Tibial artery (tissue), 4 donors: ENCODE results near the gene NPAS4.

Experiments
- DNase-seq, 2 donors: peaks; one replicate each; pipeline ENCODE4 v3.0.0-alpha.2; 2019
- H3K27ac ChIP-seq, 2 donors: fragments of 200-600 bp; sonication (generic) in 1 of 2; 1 replicate in 1 of 2; 2 replicates in 1 of 2; pipeline ENCODE4 v1.5.1; 2018 to 2019; ENCODE audit warnings: mild to moderate bottlenecking in 1 of 2
- H3K27me3 ChIP-seq, 2 donors: fragments of 200-600 bp; sonication (generic) in 1 of 2; one replicate each; pipeline versions ENCODE4 v1.5.1 to v1.6.0; 2016 to 2019
- H3K36me3 ChIP-seq, 3 donors: fragments of 200-600 bp; sonication (generic) in 2 of 3; one replicate each; pipeline ENCODE4 v1.5.1; 2016 to 2019; ENCODE audit warnings: mild to moderate bottlenecking in 2 of 3
- H3K4me1 ChIP-seq, 4 donors: fragments of 200-600 bp; sonication (generic) in 2 of 4; 1 replicate in 3 of 4; 2 replicates in 1 of 4; pipeline ENCODE4 v1.5.1; 2016 to 2019
- H3K4me3 ChIP-seq, 2 donors: fragments of 200-600 bp; sonication (generic) in 1 of 2; 1 replicate in 1 of 2; 2 replicates in 1 of 2; pipeline ENCODE4 v1.5.1; 2018 to 2019; ENCODE audit warnings: mild to moderate bottlenecking in 2 of 2
- H3K9me3 ChIP-seq, 3 donors: fragments of 200-600 bp; sonication (generic) in 1 of 3; one replicate each; pipeline ENCODE4 v1.5.1; 2016 to 2019
- intact Hi-C: fragments of 100-400 bp; cut with DNase I; formaldehyde crosslinking; loops from one replicate; pipeline ENCODE4 v1.15.0; 2023; ENCODE audit warnings: low total_unique reads
- TF ChIP-seq, protein P1 (sequence below), 2 experiments: fragments of 200-600 bp in 1 of 2; fragments of 450-650 bp in 1 of 2; IDR thresholded peaks; one replicate each; pipeline ENCODE4 v1.5.1; 2017 to 2019; ENCODE audit warnings: antibody characterized with exemption in 2 of 2, mild to moderate bottlenecking in 1 of 2, moderate library complexity in 1 of 2

Gene NPAS4

DNA sequence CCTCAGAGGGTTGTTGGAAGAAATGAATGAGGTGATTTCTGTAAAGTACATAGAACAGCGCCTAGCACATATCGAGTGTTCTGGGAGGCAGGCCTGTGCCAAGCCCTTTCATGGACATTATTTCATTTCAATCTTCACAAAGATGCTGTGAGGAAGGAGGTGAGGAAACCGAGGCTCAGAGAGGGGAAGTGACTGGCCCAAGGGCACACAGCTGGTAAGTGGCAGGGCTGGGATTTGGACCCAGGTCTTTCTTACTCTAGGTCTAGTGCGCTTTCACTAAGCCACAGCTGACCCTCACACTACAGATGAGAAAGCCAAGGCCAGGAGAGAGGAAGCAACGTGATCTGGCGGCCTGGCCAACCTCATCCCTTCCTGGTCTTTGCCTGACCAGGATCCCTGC lies 47.9 kb downstream of the NPAS4 start:
- Histone ChIP-seq H3K27me3 (no peaks in the 10 kb centered on the region), H3K9me3 (no peaks in the 10 kb centered on the region), H3K4me3 (no peak overlapping the region), H3K36me3 (peaks cover 20 to 35% (median 29%) of the 10 kb centered on the region in 3 donors), H3K27ac (no peak overlapping the region), H3K4me1 (peaks cover 0 to 22% (median 16%) of the 10 kb centered on the region in 4 donors)
- TF ChIP-seq, protein P1, sequence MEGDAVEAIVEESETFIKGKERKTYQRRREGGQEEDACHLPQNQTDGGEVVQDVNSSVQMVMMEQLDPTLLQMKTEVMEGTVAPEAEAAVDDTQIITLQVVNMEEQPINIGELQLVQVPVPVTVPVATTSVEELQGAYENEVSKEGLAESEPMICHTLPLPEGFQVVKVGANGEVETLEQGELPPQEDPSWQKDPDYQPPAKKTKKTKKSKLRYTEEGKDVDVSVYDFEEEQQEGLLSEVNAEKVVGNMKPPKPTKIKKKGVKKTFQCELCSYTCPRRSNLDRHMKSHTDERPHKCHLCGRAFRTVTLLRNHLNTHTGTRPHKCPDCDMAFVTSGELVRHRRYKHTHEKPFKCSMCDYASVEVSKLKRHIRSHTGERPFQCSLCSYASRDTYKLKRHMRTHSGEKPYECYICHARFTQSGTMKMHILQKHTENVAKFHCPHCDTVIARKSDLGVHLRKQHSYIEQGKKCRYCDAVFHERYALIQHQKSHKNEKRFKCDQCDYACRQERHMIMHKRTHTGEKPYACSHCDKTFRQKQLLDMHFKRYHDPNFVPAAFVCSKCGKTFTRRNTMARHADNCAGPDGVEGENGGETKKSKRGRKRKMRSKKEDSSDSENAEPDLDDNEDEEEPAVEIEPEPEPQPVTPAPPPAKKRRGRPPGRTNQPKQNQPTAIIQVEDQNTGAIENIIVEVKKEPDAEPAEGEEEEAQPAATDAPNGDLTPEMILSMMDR (IDR thresholded peaks at IDR 0.05): no peak
- DNase-seq: no peak
- intact Hi-C loops: no loop called here

DNA sequence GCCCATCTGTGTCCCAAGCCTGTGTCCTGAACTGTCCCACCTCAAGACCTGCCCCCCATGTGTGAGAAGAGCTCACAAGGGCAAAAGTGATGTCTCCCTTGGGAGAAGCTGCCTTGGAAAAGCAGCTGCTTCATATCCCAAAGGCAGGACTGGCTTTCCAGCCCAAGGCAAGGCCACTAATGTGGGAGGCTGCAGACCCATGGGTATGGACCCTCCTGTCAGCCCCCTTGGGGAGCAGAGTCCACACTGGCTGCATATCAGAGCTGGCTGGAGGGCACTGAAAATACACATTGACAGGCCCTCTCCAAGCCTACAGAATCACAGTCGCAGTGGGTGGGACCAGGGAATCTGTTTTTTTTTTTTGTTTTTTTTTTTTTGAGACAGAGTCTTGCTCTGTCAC lies 48.6 kb downstream of the NPAS4 start:
- Histone ChIP-seq H3K36me3 (peaks cover 28 to 43% (median 36%) of the 10 kb centered on the region in 3 donors), H3K4me1 (peaks cover 0 to 22% (median 16%) of the 10 kb centered on the region in 4 donors), H3K27me3 (no peaks in the 10 kb centered on the region), H3K27ac (no peak overlapping the region), H3K9me3 (no peaks in the 10 kb centered on the region), H3K4me3 (no peak overlapping the region)
- intact Hi-C loops: no loop called here
- no peak for DNase-seq
- TF ChIP-seq, protein P1 (IDR thresholded peaks at IDR 0.05): no peak

DNA sequence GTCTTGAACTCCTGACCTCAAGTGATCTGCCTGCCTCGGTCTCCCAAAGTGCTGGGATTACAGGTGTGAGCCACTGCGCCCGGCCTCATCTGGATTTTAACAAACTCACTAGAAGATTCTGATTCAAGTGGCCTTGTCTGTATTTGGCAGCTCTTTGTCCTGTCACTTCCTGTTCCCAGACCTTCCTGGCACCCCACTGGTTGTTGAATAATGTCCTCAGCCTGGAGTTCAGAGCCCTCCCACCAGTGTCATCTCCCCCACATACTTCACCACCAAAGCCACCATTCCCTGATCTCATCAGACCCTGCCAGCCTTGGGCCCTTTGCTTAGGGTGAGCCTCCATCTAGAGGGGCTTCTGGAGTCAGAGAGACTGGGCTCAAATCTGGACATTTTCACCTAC lies 49.2 kb downstream of the NPAS4 start:
- TF ChIP-seq, protein P1 (IDR thresholded peaks at IDR 0.05): no peak
- Histone ChIP-seq H3K27ac (no peak overlapping the region), H3K27me3 (no peaks in the 10 kb centered on the region), H3K36me3 (peaks cover 33 to 49% (median 38%) of the 10 kb centered on the region in 3 donors), H3K9me3 (no peaks in the 10 kb centered on the region), H3K4me1 (peaks cover 0 to 22% (median 16%) of the 10 kb centered on the region in 4 donors), H3K4me3 (no peak overlapping the region)
- DNase-seq: no peak
- intact Hi-C loops: no loop called here

DNA sequence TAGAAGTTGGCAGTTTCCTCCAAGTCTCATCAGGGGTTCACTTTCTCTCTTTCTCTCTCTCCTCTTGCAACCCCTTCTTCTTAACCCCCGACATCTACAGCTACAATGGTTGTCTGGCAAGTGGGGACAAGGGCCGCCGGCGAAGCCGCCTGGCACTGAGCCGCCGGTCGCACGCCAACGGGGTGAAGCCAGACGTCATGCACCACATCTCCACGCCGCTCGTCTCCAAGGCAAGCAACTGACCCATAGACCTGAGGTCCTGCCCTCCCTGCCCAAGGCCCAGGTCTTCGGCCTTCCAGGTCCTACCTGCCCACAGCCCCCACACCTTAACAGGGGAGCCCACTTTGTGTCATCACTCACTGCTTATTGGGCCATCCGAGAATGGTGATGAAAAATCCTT lies 50.3 kb downstream of the NPAS4 start:
- DNase-seq: no peak
- TF ChIP-seq, protein P1 (IDR thresholded peaks at IDR 0.05): no peak
- H3K27me3 ChIP-seq: no peaks in the 10 kb centered on the region
- H3K27ac ChIP-seq: no peak overlapping the region
- peaks cover 0 to 13% (median 11%) of the 10 kb centered on the region in 4 donors for H3K4me1 ChIP-seq
- intact Hi-C loops: no loop called here
- no peaks in the 10 kb centered on the region for H3K9me3 ChIP-seq
- no peak overlapping the region for H3K4me3 ChIP-seq
- H3K36me3 ChIP-seq: peaks cover 43 to 60% (median 49%) of the 10 kb centered on the region in 3 donors

DNA sequence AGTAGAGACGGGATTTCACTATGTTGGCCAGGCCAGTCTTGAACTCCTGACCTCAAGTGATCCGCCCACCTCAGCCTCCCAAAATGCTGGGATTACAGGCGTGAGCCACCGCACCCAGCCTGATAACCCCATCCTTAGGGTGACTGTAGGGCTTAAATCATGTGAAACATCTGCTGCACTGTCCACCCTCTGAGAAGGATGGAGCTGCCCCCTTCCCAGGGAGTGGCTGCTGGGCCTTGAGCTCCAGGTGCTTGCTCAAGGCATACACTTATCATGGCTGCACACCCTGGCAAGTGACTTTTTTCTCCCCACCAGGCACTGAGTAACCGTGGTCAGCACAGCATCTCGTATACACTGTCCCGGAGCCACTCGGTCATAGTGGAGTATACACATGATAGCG lies 51.2 kb downstream of the NPAS4 start:
- intact Hi-C loops: no loop called here
- peaks cover 43 to 68% (median 51%) of the 10 kb centered on the region in 3 donors for H3K36me3 ChIP-seq

More for the DNA sequence above, 51.2 kb downstream of the NPAS4 start:
- Histone ChIP-seq H3K4me1 (peaks cover 0 to 11% (median 10%) of the 10 kb centered on the region in 4 donors), H3K27ac (no peak overlapping the region), H3K27me3 (no peaks in the 10 kb centered on the region), H3K9me3 (no peaks in the 10 kb centered on the region), H3K4me3 (no peak overlapping the region)
- TF ChIP-seq, protein P1 (IDR thresholded peaks at IDR 0.05): no peak
- no peak for DNase-seq
